HG03095 (cell line): ENCODE results near the gene LYAR.
A peak's percentile ranks its signal among the peaks of the same experiment; 100 is the strongest.
"Not testable (repeated sequence)": the region's sequence is repeated elsewhere in the genome, so short reads cannot be mapped to it uniquely, and the experiment has no call there.

ENCODE experiments used
- ATAC-seq: cut with Tn5 transposase; IDR thresholded peaks from one replicate; pipeline ENCODE4 v1.9.1; 2021; ENCODE audit warnings: moderate library complexity; ENCODE audit not compliant: unreplicated experiment

LYAR gene

GRCh38 chr4:4269331-4269731 is 20.6 kb downstream of the LYAR start:
- no peak for ATAC-seq

GRCh38 chr4:4268776-4269175 is 21.2 kb downstream of the LYAR start:
- no peak for ATAC-seq

GRCh38 chr4:4267981-4268380 is 22.0 kb downstream of the LYAR start:
- no peak for ATAC-seq

GRCh38 chr4:4260185-4260751 is 29.7 kb downstream of the LYAR start:
- ATAC-seq: no peak

GRCh38 chr4:4259484-4260100 is 30.4 kb downstream of the LYAR start:
- ATAC-seq: no peak

- ATAC-seq: not testable (repeated sequence)
These were observed 32.2 kb downstream of the LYAR start for GRCh38 chr4:4257705-4258104.

- ATAC-seq: no peak
These were observed 33.2 kb downstream of the LYAR start for GRCh38 chr4:4256799-4257198.

- no peak for ATAC-seq
These were observed 35.3 kb downstream of the LYAR start for GRCh38 chr4:4254666-4255065.

GRCh38 chr4:4254199-4254598 is 35.8 kb downstream of the LYAR start:
- no peak for ATAC-seq

- no peak for ATAC-seq
These were observed 40.1 kb downstream of the LYAR start for GRCh38 chr4:4249866-4250265.

- ATAC-seq: not testable (repeated sequence)
These were observed 40.6 kb downstream of the LYAR start for GRCh38 chr4:4249342-4249741.

GRCh38 chr4:4248885-4249203 is 41.1 kb downstream of the LYAR start:
- no peak for ATAC-seq

GRCh38 chr4:4248029-4248884 is 41.7 kb downstream of the LYAR start, which contains the start of gene TMEM128:
TSS of gene TMEM128 (minus strand) at chr4:4248223. CDS start at chr4:4248202, 21 bp downstream.
- ATAC-seq: peak; percentile 94

GRCh38 chr4:4247696-4248028 is 42.3 kb downstream of the LYAR start:
- peak; percentile 11 for ATAC-seq

- no peak for ATAC-seq
These were observed 44.8 kb downstream of the LYAR start for GRCh38 chr4:4245172-4245571.

- not testable (repeated sequence) for ATAC-seq
These were observed 50.4 kb downstream of the LYAR start for GRCh38 chr4:4239551-4239950.

- no peak for ATAC-seq
These were observed 56.3 kb downstream of the LYAR start for GRCh38 chr4:4233610-4234009.

GRCh38 chr4:4228356-4228668 is 61.6 kb downstream of the LYAR start:
- ATAC-seq: no peak

GRCh38 chr4:4227510-4228355 is 62.2 kb downstream of the LYAR start:
- ATAC-seq: no peak

- no peak for ATAC-seq
These were observed 63.1 kb downstream of the LYAR start, which contains the start of gene OTOP1 for GRCh38 chr4:4226606-4227438. TSS of gene OTOP1 (minus strand) at chr4:4226929. CDS start at chr4:4226864, 65 bp downstream.
